GM18502 (cell line): ENCODE results near the gene BCAM.
A peak's percentile ranks its signal among the peaks of the same experiment; 100 is the strongest.
"Not testable (repeated sequence)": the region's sequence is repeated elsewhere in the genome, so short reads cannot be mapped to it uniquely, and the experiment has no call there.

ENCODE experiments used
- ATAC-seq: cut with Tn5 transposase; IDR thresholded peaks from one replicate; pipeline ENCODE4 v1.9.1; 2021; ENCODE audit warnings: mild to moderate bottlenecking; ENCODE audit not compliant: unreplicated experiment, poor library complexity

The BCAM gene

GRCh38 chr19:44814517-44814916, 5.6 kb downstream of the BCAM start:
- no peak for ATAC-seq

- ATAC-seq: no peak
These were observed 7.4 kb downstream of the BCAM start for GRCh38 chr19:44816301-44816700.

- ATAC-seq: no peak
These were observed 9.0 kb downstream of the BCAM start for GRCh38 chr19:44817725-44818465.

- no peak for ATAC-seq
These were observed 9.6 kb downstream of the BCAM start for GRCh38 chr19:44818466-44819031.

GRCh38 chr19:44819246-44819832, 10.4 kb downstream of the BCAM start:
- no peak for ATAC-seq

GRCh38 chr19:44820648-44821609, 12.0 kb downstream of the BCAM start:
- no peak for ATAC-seq

GRCh38 chr19:44822177-44822576, 13.3 kb downstream of the BCAM start:
- no peak for ATAC-seq

GRCh38 chr19:44822670-44823372, 13.9 kb downstream of the BCAM start:
- no peak for ATAC-seq

- no peak for ATAC-seq
These were observed 14.4 kb downstream of the BCAM start for GRCh38 chr19:44823373-44823698.

GRCh38 chr19:44824761-44825160, 15.9 kb downstream of the BCAM start:
- ATAC-seq: no peak

GRCh38 chr19:44832875-44833274, 24.0 kb downstream of the BCAM start:
- ATAC-seq: not testable (repeated sequence)

- ATAC-seq: not testable (repeated sequence)
These were observed 25.5 kb downstream of the BCAM start for GRCh38 chr19:44834399-44834798.

GRCh38 chr19:44839276-44839675, 30.4 kb downstream of the BCAM start:
- no peak for ATAC-seq

GRCh38 chr19:44840811-44841210, 31.9 kb downstream of the BCAM start:
- no peak for ATAC-seq

GRCh38 chr19:44841231-44841630, 32.3 kb downstream of the BCAM start:
- no peak for ATAC-seq

- ATAC-seq: no peak
These were observed 36.3 kb downstream of the BCAM start for GRCh38 chr19:44845286-44845611.

GRCh38 chr19:44845612-44846454, 36.9 kb downstream of the BCAM start, which contains the start of gene NECTIN2:
TSS of gene NECTIN2 (plus strand) at chr19:44846297. CDS start at chr19:44846526, 229 bp downstream.
- ATAC-seq: peak; percentile 45

- ATAC-seq: no peak
These were observed 37.7 kb downstream of the BCAM start for GRCh38 chr19:44846455-44847143.
